ENCODE results near the gene DLEU7. TPM values are rescaled to one million over a fixed set of nuclear protein-coding genes. Genes with fewer than 3 reads are reported as not detected.

The DLEU7 gene
- total and polyA plus RNA-seq, 2 of the 8 experiments (the other 6 are each of a cell fraction or from before 2014, with no cell fraction given), result 4.9 to 5.2 TPM

GRCh38 chr13:50873467-50873866 is 30.0 kb upstream of the DLEU7 start (continued):
- no peak for TF ChIP-seq HDAC2 (IDR thresholded peaks at IDR 0.05; ENCODE audit: borderline replicate concordance in 1 of 2, low read depth in 2 of 2, low read length in 2 of 2)
- no peak for TF ChIP-seq SP2 (IDR thresholded peaks at IDR 0.05; ENCODE audit: low read length)
- no peak for TF ChIP-seq BACH1 (IDR thresholded peaks at IDR 0.05; ENCODE audit: low read length)

Data from H1 (cell line).